GM10248 (cell line): ENCODE data around the gene UBE2O.
A peak's percentile ranks its signal among the peaks of the same experiment; 100 is the strongest.

Experiments used
- CTCF ChIA-PET: fragments of 300-600 bp; sonication (Branson Sonifier 250); formaldehyde crosslinking; extraction: SDS; loops from one replicate; lab custom pipeline; 2021; ENCODE audit warnings: antibody characterized with exemption; lab: Yijun Ruan, JAX
- POLR2A ChIA-PET: fragments of 350-650 bp; sonication (Branson Sonifier 250); formaldehyde crosslinking; extraction: SDS; loops from one replicate; lab custom pipeline; 2020; ENCODE audit warnings: antibody characterized with exemption; lab: Yijun Ruan, JAX
- DNase-seq: peaks from one replicate; pipeline ENCODE4 v3.0.0; 2012; ENCODE audit errors: extremely low spot score
- TF ChIP-seq, protein P1 (sequence below): IDR thresholded peaks from 2 replicates; pipeline ENCODE4 v1.5.1; 2012; ENCODE audit warnings: mild to moderate bottlenecking, low read depth; ENCODE audit errors: extremely low read depth, missing control alignments, control extremely low read depth

Gene UBE2O

DNA sequence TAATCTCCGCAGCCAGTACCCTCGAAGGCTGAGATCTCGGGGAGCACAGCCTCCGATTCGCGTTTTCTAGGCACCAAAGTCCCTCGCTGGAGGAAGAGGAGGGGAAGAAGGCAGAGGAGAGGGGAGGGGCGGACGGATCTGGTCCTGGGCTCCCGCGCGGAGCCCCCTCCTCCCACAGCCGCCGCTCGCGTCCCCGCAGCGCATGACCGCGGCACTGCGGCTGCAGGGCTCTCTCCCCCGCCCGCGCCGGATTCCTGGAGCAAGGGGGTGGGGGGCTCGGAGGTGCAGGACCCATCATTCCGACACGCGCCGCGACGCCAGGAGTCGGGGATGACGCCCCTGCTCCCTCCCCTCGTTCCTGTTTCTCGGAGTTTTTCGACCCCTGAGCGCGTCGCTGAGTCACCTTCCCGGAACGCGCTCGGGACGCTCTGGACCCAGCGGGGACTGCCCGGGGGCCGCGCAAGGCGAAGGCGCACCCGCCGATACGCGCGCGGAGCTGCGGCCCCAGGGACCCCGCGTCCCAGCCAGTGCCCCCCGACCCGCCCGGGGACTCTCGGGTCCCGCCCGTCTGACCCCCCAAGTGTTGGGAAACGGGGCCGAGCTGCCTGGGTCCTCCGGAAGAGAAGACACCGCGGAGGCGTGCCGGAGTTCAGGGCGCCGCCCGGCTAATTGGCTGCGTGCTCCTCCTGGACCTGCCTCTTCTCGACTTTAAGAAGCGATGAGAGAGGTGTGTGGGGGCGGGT lies 70.0 kb downstream of the UBE2O start:
- DNase-seq, result peak; percentile 81
- ChIA-PET POLR2A (interaction anchor here (1.3 kb wide), 1 partner anchor 115 kb away, joined by 4 read pairs; no protein-coding TSS in a partner anchor), CTCF (interaction anchor here (1.1 to 7.7 kb wide), 5 partner anchors 14 to 369 kb away, joined by 3 to 109 read pairs (median 21); no protein-coding TSS in a partner anchor)
- TF ChIP-seq, protein P1, sequence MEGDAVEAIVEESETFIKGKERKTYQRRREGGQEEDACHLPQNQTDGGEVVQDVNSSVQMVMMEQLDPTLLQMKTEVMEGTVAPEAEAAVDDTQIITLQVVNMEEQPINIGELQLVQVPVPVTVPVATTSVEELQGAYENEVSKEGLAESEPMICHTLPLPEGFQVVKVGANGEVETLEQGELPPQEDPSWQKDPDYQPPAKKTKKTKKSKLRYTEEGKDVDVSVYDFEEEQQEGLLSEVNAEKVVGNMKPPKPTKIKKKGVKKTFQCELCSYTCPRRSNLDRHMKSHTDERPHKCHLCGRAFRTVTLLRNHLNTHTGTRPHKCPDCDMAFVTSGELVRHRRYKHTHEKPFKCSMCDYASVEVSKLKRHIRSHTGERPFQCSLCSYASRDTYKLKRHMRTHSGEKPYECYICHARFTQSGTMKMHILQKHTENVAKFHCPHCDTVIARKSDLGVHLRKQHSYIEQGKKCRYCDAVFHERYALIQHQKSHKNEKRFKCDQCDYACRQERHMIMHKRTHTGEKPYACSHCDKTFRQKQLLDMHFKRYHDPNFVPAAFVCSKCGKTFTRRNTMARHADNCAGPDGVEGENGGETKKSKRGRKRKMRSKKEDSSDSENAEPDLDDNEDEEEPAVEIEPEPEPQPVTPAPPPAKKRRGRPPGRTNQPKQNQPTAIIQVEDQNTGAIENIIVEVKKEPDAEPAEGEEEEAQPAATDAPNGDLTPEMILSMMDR, result no peak

- ChIA-PET CTCF (interaction anchor here (1.9 to 5.9 kb wide), 5 partner anchors 12 to 80 kb away, joined by 4 to 59 read pairs (median 6); no protein-coding TSS in a partner anchor), POLR2A (no interaction called here)
- TF ChIP-seq, protein P1, result no peak
- DNase-seq, result no peak
Measured at GRCh38 chr17:76382351-76382802, 70.6 kb downstream of the UBE2O start.

DNA sequence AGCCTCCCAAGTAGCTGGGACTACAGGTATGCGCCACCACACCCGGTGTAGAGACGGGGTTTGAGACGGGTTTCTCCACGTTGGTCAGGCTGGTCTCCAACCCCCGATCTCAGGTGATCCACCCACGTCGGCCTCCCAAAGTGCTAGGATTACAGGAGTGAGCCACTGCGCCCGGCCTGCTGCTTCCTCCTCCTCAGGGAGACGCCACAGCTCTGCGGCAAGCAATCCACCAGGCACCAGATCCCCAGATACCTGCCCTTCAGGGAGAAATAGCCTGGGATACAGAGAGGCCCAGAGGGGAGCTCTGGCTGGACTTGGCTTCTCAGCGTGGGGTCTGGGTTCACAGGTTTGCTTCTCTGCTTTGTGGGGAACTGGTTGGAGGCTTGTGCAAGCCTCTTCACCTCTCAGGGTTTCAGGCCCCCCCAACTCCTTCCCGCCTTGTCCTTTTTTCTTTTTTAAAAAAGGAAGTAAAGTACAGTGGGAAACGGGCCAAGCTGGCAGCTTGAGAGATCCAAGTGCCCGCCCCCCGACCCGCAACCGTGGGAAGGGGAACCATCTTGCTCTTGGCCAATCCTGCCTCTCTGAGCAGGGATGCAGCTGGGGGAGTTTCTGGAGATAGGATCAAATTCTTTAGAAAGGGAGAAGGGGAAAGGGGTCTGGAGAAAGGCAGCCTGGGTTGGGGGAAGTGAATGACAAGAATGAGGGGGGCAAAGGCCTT lies 71.2 kb downstream of the UBE2O start:
- ChIA-PET CTCF (interaction anchor here (1.1 to 2.9 kb wide), 9 partner anchors 9 to 81 kb away, joined by 3 to 21 read pairs (median 5); partner anchors contain the start of gene PRPSAP1), POLR2A (no interaction called here)
- no peak for DNase-seq
- TF ChIP-seq, protein P1, result no peak

DNA sequence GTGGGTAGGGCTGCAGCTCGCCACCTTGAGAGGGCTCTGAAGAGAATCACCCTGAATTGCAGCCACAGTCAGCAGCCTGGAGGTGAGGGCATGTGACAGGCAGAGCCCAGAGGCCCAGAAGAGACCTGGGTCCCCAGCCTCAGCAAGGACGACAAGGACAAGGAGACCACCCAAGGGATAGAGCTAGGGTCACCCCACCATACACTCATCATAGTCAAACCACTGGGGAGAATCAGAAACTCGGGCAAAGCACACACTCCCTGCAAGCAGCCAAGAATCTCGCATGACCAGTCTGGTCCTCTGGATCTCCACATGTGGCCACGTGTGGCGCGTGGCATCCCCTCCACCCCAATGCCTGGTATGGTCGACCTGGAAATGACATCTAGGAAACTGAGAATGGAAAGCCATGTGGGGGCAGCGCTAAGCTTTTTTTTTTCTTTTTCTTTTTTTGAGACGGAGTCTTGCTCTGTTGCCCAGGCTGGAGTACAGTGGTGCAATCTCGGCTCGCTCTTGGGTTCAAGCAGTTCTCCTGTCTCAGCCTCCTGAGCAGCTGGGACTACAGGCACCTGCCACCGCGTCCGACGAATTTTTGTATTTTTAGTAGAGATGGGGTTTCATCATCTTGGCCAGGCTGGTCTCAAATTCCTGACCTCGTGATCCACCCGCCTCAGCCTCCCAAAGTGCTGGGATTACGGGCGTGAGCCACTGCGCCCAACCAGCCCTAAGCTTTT lies 73.1 kb downstream of the UBE2O start:
- DNase-seq, result no peak
- TF ChIP-seq, protein P1, result no peak
- POLR2A ChIA-PET, result no interaction called here
- CTCF ChIA-PET, result interaction anchor here (1.5 to 2.9 kb wide), 6 partner anchors 11 to 79 kb away, joined by 3 to 21 read pairs (median 5); no protein-coding TSS in a partner anchor

DNA sequence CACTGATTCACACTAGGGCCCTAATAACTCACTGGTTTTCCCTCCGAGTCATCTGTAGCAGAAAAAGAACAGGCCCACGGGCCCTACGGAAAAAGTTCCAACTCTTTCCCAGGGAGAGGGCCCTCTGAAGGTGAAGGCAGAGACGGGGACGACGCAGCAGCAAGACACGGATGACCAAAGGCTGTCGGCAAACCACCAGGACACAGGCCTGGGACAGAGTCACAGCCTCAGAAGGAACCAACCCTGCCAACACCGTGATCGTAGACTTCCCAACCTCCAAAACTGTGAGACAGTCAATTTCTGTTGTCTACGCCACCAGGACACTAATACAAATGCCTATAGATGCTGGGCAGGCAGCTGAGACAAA lies 73.7 kb downstream of the UBE2O start:
- ChIA-PET CTCF (interaction anchor here (1.0 to 2.6 kb wide), 3 partner anchors 8 to 19 kb away, joined by 3 to 10 read pairs (median 5); no protein-coding TSS in a partner anchor), POLR2A (no interaction called here)
- TF ChIP-seq, protein P1, result no peak
- DNase-seq, result no peak
